SK-N-SH (cell line): ENCODE results near the gene SEBOX.

Experiments used
- IRF3 ChIP-seq: fragments of 150-350 bp; IDR thresholded peaks from 2 replicates; pipeline ENCODE4 v1.6.1; 2016; ENCODE audit warnings: mild to moderate bottlenecking, low read depth, low read length
- RAD21 ChIP-seq: IDR thresholded peaks from 2 replicates; pipeline ENCODE4 v1.6.1; 2012; ENCODE audit warnings: mild to moderate bottlenecking, low read length

- TF ChIP-seq IRF3 (no peak), RAD21 (no peak)
Measured at GRCh38 chr17:28395968-28396367, 31.0 kb upstream of the SEBOX start.
